Measurements from ENCODE around the gene VCPKMT.

DNA sequence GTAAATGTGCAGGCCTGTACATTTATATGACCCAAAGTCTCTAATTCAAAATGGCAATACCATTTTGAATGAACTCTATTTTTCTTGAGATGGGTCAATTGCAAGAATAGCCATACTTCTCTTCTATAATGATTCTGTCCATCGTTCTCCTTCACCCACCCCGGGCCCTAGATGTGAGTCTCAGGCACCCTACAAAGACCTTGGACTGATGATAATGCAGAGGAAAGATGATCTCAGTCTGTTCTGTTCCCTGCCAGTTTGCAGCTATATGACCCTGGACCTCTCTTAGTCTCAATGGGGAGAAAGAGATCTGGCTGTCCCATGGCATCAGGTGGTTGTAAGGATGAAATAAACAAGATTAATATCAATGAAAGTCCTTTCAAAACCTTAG, 30.1 kb downstream of the VCPKMT start:
- TF ChIP-seq, protein P1, sequence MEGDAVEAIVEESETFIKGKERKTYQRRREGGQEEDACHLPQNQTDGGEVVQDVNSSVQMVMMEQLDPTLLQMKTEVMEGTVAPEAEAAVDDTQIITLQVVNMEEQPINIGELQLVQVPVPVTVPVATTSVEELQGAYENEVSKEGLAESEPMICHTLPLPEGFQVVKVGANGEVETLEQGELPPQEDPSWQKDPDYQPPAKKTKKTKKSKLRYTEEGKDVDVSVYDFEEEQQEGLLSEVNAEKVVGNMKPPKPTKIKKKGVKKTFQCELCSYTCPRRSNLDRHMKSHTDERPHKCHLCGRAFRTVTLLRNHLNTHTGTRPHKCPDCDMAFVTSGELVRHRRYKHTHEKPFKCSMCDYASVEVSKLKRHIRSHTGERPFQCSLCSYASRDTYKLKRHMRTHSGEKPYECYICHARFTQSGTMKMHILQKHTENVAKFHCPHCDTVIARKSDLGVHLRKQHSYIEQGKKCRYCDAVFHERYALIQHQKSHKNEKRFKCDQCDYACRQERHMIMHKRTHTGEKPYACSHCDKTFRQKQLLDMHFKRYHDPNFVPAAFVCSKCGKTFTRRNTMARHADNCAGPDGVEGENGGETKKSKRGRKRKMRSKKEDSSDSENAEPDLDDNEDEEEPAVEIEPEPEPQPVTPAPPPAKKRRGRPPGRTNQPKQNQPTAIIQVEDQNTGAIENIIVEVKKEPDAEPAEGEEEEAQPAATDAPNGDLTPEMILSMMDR (IDR thresholded peaks at IDR 0.05) = no peak
- TF ChIP-seq POLR2A (IDR thresholded peaks at IDR 0.05) (no peak), EP300 (IDR thresholded peaks at IDR 0.05) (no peak)
